SK-MEL-5 (cell line): ENCODE results near the gene GBF1. TPM values are rescaled to one million over a fixed set of nuclear protein-coding genes. Genes with fewer than 3 reads are reported as not detected.

Experiments
- DNase-seq: peaks from one replicate; pipeline ENCODE4 v3.0.0-alpha.2; 2016; ENCODE audit warnings: low read depth, low spot score
- in situ Hi-C: cut with HindIII; loops from 2 replicates; pipeline ENCODE4 v1.10.0; 2016; ENCODE audit warnings: low sequenced_read_pairs, high pct_unique_total_duplicates, low pct_unique_long_range_greater_than_20kb
- total RNA-seq: library from RNA; depleted of rRNA; stranded (reverse); fragments of >200 nt; shearing (Covaris generic); gene quantifications from 2 replicates; pipeline ENCODE4 v1.2.3, GENCODE V29; 2014

GBF1 gene
- total RNA-seq, 1 experiment from 2014 or later, result 14.6 TPM

DNA sequence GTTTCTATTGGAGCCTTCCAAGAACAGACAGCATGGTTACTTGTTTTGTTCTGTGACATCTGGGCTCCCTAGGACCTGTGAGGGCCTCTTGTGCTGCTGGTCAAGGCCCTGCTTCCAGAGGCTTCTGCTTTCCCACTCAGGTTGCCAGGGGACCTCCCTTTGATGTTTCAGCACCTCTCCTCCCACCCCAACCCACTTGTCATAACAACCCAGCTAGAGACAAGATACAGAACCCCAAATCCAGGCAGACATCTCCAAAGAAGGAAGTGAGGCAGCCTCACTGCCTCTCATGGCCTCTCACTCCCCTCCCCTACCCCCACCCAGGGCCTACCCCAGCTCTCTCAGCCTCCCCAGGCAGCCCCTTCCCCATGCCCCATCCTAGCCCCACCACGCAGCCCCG, 161.5 kb downstream of the GBF1 start:
- in situ Hi-C loops, result no loop called here
- no peak for DNase-seq

DNA sequence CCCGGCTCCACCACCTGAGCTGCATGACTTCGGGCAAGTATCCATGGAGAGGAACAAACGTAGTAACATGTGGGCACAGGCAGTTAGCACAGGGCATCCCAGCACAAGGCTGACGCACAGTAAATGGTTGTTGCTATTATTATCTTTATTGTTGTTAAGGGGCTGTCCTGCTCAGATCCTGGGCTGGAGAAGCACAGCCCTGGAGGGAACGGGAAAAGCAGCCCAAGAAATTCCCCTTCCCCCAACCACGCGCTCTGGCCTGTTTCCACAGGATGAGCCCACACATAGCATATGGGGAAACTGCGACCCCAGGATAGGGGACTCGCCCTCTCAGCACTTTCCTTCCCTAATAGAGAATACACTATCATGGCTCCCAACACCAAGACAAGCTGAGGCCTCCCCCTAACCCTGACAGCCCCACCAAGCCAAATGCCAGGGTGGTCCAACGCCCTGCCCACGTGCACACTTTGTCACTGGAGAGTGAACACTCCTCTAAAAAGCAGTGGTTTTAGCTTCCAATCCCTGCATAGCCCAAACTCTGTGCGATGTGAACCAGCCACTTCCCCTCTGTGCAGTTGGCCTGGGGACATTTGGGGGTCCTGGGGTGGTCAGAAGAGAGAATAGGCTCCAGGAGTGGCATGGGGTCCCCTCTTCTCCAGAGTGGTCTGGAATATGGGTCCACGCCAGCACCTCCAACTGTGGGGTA, 162.2 kb downstream of the GBF1 start:
- DNase-seq, result no peak
- in situ Hi-C loops, result no loop called here

DNA sequence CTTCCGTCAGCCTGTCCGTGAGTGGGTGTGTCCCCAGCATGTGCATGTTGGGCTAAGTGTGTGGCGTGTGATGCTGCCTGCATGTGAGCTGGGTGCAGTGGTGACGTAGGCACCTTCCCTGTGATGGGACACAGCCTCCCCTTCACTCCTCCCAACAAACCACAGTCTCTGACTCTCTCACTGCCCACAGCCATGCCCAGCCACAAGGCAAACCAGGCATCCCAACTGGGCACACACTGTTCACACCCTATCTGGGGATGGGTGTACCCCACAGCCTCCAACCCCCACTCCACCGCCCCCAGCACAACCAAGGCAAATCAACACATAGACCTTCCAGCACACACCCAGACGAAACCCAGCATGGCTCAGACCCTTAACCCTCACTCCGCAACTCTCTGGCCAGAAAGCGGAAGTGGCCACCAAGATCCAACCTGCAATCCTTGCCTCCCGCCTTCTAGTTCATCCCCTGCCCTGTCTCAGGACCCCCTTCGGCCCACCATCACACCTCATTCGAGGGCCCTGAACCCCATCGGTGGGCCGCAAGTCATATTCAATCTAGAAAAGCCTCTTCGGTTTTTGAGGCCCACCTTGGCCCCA, 162.9 kb downstream of the GBF1 start:
- in situ Hi-C loops, result no loop called here
- DNase-seq, result no peak

GRCh38 chr10:102408728-102409603, 163.6 kb downstream of the GBF1 start:
- DNase-seq, result no peak
- in situ Hi-C loops, result no loop called here

DNA sequence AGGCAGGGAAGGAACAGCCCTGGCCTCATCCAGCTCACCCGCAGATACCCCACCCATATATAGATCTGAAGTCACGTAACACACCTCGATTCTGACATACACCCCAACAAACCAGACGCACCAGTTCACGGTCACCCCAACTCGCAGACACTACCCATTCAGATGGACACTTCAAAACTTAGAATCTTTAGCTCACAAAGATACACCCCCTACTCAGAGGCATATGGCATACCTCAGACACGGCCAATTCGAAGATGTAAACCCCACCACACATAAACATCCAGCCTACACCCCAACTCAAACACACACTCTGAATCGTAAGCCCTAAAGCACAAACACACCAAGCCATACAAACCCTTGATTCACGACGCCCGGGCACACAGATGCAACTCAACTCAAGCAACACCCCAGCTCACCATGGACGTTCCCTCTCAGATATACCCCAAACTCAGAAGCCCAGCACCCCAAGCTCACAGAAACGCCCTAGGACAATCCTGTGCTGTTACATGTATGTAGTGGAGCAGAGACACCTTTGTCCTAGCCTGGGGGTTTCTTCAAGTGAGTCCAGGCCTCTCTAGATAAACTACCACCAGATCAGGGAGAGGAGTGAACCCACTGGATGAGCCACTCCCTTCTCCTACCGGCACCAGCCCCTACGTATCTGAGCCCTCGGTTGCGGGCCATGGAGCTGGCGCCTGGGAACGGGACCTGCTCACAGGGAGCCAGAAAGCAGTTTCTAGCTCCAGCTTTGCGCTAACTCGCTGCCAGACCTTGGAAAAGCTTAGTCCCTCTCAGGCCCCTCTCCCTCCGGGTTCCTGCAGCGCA, 164.5 kb downstream of the GBF1 start:
- no peak for DNase-seq
- in situ Hi-C loops, result no loop called here

GRCh38 chr10:102410429-102411073, 165.2 kb downstream of the GBF1 start:
- DNase-seq, result no peak
- in situ Hi-C loops, result no loop called here

- in situ Hi-C loops, result no loop called here
These were observed 166.3 kb downstream of the GBF1 start for GRCh38 chr10:102411341-102412255.

GRCh38 chr10:102412293-102412692, 167.0 kb downstream of the GBF1 start:
- in situ Hi-C loops, result no loop called here

More at GRCh38 chr10:102411341-102412255, 166.3 kb downstream of the GBF1 start:
- no peak for DNase-seq

DNA sequence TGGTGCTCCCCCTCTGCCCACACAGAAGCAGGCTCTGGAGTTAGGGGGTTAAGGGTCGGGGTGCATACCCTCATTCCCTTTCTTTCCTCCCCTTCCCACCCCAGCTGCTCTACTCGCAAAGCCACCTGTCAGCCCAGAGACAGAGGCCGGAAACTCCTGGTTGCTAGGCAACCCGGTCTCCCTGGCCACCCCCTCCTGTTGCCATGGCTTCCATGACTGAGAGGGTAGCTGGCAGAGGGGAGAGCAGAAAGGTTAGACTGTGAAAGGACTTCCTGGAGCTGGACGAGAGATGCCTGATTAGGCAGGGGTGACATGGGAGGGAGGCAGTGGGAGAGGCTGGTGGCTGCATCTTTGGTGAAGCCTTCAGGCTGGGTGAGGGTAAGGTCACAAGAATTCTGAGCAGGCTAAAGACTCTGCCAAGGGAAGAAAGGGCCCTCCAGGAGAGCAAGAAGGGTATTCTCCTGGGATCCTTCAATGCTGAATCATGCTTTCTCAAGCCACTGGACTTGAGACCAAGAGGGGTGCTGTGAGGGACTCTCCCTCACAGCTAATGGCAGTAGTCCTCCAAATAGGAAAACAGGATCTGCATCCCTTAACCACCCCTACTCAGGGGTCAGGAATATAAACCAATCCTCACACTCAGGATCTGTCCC, 167.8 kb downstream of the GBF1 start:
- no peak for DNase-seq
- in situ Hi-C loops, result no loop called here

More at GRCh38 chr10:102412293-102412692, 167.0 kb downstream of the GBF1 start:
- no peak for DNase-seq

- no peak for DNase-seq
- in situ Hi-C loops, result no loop called here
These were observed 168.7 kb downstream of the GBF1 start for GRCh38 chr10:102413806-102414561.

GRCh38 chr10:102414749-102415148, 169.4 kb downstream of the GBF1 start:
- no peak for DNase-seq
- in situ Hi-C loops, result no loop called here

DNA sequence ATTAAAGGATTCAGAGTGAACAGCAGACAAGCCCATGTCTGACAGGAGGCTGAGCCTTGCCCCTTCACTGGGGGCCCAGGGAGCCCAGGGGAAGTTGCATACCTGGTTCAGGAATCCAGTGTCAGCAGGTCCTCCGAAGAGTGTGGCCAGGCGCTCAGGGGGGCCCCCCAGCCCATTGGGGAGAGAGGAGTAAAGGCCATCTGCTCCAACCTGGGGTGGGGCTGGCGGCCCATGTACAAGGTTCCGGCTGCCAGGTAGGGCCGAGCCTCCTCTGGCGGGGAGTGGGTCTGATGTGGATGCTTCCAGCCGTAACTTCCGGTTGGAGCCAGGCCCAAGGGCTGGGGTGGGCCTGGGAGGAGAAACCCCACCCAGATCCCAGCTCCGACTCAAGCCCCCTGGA, 171.0 kb downstream of the GBF1 start:
- in situ Hi-C loops, result no loop called here
- DNase-seq, result no peak

- in situ Hi-C loops, result no loop called here
- no peak for DNase-seq
These were observed 171.4 kb downstream of the GBF1 start for GRCh38 chr10:102416695-102417094.

DNA sequence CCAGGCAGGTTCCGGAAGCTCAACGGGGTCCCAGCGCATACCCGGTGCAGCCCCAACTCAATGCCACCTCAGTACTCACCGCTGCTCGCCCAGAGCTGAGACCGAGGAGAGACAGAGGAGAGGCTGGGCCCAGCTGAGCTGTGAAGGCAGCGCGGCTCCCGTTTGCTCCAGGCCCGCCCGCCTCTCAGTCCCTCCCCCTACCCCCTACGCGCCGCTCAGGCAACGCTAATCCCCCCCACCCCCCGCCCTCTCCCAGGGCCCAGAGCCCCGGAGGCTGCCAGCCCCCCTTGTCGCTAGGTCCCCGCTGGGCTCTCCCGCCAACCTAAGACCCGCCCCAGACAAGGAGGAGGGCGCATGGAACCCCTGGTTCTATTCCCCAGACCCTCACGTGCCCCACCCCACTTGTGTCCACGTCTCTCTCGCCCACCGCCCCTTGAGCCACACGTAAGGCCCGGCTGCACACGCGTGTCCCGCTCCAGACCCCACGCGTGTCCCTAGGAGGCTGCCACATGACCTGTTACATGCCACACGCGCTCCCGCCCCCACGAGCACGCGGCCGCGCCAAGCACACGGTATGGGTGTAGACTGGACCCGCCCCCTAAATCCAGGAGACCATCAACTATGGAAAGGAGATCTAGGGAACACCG, 173.4 kb downstream of the GBF1 start, which contains the start of gene PSD:
TSS of gene PSD (minus strand) at position 164 of the 647 bp plus-strand sequence. CDS start 1,747 bp downstream, outside the sequence.
- DNase-seq, result no peak
- in situ Hi-C loops, result no loop called here
